ENCODE results near the gene EBF3.

DNA sequence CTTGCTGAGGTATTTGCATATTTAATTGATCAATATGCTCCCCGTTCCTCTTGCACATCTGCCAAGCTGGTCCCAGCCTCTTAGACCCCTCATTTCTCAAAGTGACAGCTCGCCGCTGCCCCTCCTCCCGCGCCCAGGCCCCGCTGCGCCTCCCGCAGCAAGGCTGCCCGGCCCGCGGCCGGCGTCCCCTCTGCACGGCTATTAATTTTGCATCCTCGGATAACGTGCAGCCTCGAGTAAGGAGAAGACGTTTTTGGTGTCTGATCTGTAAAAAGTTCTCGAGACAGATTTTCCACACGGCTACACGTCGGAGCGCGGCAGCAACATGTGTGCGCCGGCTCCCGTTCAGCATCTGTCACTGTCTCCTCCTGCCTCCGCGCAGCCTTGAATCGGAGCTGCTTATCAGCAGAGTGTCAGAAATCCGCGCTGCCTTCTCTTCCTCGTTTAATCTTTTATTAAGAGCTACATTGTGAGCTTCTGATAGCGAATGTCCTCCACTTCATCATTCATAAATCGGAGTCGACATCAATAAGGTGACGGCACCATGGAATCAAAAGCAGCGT lies 65.3 kb downstream of the EBF3 start:
- TF ChIP-seq, protein P1, sequence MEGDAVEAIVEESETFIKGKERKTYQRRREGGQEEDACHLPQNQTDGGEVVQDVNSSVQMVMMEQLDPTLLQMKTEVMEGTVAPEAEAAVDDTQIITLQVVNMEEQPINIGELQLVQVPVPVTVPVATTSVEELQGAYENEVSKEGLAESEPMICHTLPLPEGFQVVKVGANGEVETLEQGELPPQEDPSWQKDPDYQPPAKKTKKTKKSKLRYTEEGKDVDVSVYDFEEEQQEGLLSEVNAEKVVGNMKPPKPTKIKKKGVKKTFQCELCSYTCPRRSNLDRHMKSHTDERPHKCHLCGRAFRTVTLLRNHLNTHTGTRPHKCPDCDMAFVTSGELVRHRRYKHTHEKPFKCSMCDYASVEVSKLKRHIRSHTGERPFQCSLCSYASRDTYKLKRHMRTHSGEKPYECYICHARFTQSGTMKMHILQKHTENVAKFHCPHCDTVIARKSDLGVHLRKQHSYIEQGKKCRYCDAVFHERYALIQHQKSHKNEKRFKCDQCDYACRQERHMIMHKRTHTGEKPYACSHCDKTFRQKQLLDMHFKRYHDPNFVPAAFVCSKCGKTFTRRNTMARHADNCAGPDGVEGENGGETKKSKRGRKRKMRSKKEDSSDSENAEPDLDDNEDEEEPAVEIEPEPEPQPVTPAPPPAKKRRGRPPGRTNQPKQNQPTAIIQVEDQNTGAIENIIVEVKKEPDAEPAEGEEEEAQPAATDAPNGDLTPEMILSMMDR (IDR thresholded peaks at IDR 0.05; ENCODE audit: extremely low read depth in 1 of 2, insufficient read depth in 1 of 2, low read depth in 1 of 2, low read length in 2 of 2): no peak
- TF ChIP-seq, protein P2, sequence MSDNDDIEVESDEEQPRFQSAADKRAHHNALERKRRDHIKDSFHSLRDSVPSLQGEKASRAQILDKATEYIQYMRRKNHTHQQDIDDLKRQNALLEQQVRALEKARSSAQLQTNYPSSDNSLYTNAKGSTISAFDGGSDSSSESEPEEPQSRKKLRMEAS (IDR thresholded peaks at IDR 0.05; ENCODE audit: insufficient read depth, insufficient read length): no peak
- TF ChIP-seq EZH2 (IDR thresholded peaks at IDR 0.05; ENCODE audit: borderline replicate concordance, low read depth, low read length, severe bottlenecking) (no peak), POLR2A (IDR thresholded peaks at IDR 0.05; ENCODE audit: low read depth, low read length) (no peak), FOS (IDR thresholded peaks at IDR 0.05; ENCODE audit: borderline replicate concordance, insufficient read depth, low read length) (no peak)
